ENCODE measurements around the gene OGDH.

OGDH gene

DNA sequence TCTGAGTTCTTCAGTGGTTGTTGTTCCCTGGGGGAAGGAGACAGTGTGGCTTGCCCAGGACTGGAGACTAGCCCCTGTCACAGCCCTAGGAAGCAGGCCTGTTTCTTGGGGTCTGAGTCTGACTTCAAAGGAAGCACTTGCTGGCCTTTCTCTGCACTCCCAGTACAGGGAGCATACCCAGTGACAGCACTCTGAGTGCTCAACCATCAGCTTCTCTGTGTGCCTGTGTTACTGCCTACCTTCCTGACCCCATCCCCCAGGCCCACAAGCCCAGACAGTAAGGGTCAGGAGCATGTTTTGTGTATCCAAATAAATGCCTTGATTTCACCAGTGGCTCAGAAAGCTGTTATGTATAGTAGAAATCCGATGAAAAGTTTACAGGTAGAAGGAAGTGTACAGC, 48.9 kb downstream of the OGDH start:
- no peak for DNase-seq (ENCODE audit: low read depth)
- TF ChIP-seq, protein P1, sequence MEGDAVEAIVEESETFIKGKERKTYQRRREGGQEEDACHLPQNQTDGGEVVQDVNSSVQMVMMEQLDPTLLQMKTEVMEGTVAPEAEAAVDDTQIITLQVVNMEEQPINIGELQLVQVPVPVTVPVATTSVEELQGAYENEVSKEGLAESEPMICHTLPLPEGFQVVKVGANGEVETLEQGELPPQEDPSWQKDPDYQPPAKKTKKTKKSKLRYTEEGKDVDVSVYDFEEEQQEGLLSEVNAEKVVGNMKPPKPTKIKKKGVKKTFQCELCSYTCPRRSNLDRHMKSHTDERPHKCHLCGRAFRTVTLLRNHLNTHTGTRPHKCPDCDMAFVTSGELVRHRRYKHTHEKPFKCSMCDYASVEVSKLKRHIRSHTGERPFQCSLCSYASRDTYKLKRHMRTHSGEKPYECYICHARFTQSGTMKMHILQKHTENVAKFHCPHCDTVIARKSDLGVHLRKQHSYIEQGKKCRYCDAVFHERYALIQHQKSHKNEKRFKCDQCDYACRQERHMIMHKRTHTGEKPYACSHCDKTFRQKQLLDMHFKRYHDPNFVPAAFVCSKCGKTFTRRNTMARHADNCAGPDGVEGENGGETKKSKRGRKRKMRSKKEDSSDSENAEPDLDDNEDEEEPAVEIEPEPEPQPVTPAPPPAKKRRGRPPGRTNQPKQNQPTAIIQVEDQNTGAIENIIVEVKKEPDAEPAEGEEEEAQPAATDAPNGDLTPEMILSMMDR (IDR thresholded peaks at IDR 0.05; ENCODE audit: low read depth, low read length, missing control alignments), result no peak
- no peak overlapping the region for H3K4me3 ChIP-seq (ENCODE audit: low read depth, low read length)

DNA sequence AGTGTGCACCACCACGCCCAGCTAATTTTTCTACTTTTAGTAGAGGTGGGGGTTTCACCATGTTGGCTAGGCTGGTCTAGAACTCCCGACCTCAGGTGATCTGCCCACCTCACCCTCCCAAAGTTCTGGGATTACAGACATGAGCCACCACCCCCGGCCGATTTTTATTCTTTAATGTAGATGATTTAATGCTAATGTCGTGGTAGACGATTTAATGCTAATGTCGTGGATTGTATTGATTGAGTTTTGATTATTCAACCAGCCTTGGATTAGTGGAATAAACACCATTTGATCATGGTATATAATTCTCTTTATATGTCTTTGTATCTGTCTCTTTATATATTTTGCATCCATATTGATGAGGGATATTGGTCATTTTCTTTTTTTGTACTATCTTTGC, 52.6 kb downstream of the OGDH start:
- TF ChIP-seq, protein P1 (IDR thresholded peaks at IDR 0.05; ENCODE audit: low read depth, low read length, missing control alignments), result no peak
- DNase-seq (ENCODE audit: low read depth), result no peak
- H3K4me3 ChIP-seq (ENCODE audit: low read depth, low read length), result no peak overlapping the region

DNA sequence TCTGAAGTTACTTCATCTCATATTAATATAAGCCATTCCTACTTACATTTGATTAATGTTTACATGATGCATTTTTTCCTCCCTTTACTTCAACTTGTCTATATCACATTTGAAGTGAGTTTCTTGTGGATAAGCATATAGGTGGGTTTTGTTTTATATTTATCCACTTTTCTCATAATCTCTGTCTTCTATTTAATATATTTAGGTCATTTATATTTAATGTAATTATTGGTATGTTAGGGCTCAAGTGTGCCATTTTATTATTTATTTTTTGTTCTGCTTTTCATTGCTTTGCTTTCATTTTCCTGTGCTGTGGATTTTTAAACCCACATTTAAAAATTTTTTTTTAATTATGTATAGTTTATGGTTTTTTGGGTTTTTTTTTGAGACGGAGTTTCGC, 54.8 kb downstream of the OGDH start:
- no peak for DNase-seq (ENCODE audit: low read depth)
- TF ChIP-seq, protein P1 (IDR thresholded peaks at IDR 0.05; ENCODE audit: low read depth, low read length, missing control alignments), result no peak
- H3K4me3 ChIP-seq (ENCODE audit: low read depth, low read length), result no peak overlapping the region

DNA sequence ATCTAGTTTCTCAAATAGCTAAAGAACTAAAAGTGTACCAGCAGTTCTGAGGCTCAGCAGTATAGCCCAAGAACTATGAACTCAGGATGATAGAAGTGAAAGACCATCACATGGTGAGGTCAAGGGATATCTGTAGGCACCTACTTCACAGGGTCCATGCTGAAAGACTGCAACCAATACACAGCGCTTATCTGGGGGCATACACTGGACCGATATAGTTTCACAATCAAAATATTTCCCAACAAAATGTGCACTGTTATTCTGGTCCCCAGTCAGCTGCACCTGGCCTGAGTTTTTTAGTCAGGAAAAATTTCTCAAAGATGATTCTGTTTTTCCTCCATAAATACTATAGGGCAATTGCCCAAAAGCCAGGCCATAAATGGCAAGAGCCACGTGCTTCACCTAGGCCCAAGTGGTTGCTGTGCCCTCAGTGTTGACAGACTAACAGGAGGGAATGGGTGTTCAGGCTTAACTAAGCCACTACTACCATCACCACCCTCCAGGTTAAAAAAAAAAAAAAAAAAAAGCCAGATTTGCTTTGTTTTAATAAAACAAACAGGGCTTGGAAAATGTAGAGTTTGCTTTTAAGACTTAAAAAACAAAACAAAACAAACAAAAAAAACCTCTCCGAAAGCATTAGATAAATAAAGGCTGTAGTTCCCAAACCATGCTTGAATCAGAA, 58.5 kb downstream of the OGDH start:
- no peak overlapping the region for H3K4me3 ChIP-seq (ENCODE audit: low read depth, low read length)
- DNase-seq (ENCODE audit: low read depth), result no peak
- TF ChIP-seq, protein P1 (IDR thresholded peaks at IDR 0.05; ENCODE audit: low read depth, low read length, missing control alignments), result no peak

DNA sequence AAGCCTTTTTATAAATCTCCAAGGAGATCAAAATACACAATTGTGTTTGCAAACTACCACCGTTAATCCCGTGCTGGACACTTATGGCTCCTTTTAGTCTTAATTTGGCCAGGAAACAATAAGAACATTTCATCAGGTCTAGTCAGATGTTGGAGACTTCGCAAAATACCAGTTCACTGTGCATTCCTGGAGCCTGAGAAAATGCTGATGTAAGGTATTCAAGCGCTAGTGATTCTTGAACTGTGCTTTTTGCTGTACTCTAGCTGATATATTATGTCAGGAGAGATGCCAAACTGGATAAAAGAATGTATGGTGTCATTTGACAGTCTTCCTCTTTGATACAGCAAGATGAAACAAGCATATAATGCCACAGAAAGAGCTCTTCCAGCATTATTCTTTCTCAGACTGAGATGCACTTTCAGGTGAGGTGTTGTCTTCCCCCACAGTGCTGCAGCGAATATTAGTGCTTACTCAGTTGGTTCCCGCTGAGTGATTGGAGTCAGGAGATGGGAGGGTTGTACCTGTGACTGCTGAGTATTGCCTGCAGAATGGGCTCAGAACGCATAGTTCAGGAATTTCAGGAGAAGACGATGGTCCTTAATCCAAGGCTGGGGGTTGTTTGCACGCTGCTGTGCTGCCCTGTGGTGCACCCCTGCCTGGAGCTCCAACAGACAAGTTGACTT, 59.2 kb downstream of the OGDH start:
- no peak for DNase-seq (ENCODE audit: low read depth)
- TF ChIP-seq, protein P1 (IDR thresholded peaks at IDR 0.05; ENCODE audit: low read depth, low read length, missing control alignments), result no peak

DNA sequence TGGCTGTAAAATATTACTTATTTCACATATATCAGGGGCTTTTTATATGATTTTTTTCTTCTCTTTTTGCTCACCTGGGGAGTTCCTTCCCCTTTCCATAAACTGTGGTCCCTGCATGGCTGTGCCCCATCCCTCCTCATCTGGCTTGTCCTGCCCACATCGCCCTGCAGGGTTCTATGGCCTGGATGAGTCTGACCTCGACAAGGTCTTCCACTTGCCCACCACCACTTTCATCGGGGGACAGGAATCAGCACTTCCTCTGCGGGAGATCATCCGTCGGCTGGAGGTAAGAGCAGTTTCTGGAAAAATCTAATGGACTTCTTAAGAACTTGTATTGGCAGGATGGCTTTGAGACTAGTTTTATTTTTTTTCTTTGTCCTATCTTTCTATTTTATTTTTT, 60.1 kb downstream of the OGDH start:
- H3K4me3 ChIP-seq (ENCODE audit: low read depth, low read length), result no peak overlapping the region
- TF ChIP-seq, protein P1 (IDR thresholded peaks at IDR 0.05; ENCODE audit: low read depth, low read length, missing control alignments), result no peak
- no peak for DNase-seq (ENCODE audit: low read depth)

More for the DNA sequence above, 59.2 kb downstream of the OGDH start:
- no peak overlapping the region for H3K4me3 ChIP-seq (ENCODE audit: low read depth, low read length)

DNA sequence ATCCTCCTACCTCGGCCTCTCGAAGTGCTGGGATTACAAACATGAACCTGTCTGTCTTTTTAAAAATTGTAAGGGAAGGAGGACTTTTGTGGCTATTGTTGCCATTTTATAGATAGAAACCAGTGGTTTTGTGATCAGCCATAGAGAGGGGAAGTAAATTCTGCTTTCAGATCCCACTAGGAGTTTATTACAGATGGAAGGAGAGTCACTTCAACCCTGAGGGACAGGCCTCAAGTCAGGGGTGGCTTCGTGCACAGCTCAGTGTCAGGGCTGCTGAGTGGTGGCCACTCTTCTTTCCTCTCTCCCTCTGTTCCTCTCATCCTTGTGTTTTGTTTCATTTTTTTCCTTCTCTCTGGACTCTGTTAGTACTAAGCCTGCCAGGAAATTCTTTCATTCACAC, 60.8 kb downstream of the OGDH start:
- TF ChIP-seq, protein P1 (IDR thresholded peaks at IDR 0.05; ENCODE audit: low read depth, low read length, missing control alignments), result no peak
- H3K4me3 ChIP-seq (ENCODE audit: low read depth, low read length), result no peak overlapping the region
- no peak for DNase-seq (ENCODE audit: low read depth)
